Measurements from ENCODE around the gene TRANK1. TPM values are rescaled to one million over a fixed set of nuclear protein-coding genes. Genes with fewer than 3 reads are reported as not detected.

The TRANK1 gene
- total and polyA plus RNA-seq, 2 experiments from 2014 or later: 1.8 to 6.7 TPM

GRCh38 chr3:36941658-36942057 is 3.2 kb downstream of the TRANK1 start:
- no peak overlapping the region; the same call in 1 of the 2 replicates for H3K27ac Mint-ChIP-seq
- H3K4me1 Mint-ChIP-seq: peaks cover 23% of the 10 kb centered on the region
- no peak overlapping the region for H2AFZ ChIP-seq
- no peaks in the 10 kb centered on the region for H3K79me2 ChIP-seq (replicated peaks; ENCODE audit: insufficient read depth)
- no peak overlapping the region for H3K27ac ChIP-seq (ENCODE audit: low read depth)
- no peak overlapping the region for H3K4me2 ChIP-seq
- no peak overlapping the region for H3K4me3 ChIP-seq
- peaks cover 40% of the 10 kb centered on the region for H3K27me3 ChIP-seq (ENCODE audit: insufficient read depth)
- no peak for ATAC-seq
- no peak for DNase-seq (ENCODE audit: low spot score)
- peaks cover 3% of the 10 kb centered on the region; the same call in 2 of the 3 replicates for H3K36me3 Mint-ChIP-seq (ENCODE audit: low read depth)
- no peaks in the 10 kb centered on the region for H3K36me3 ChIP-seq (ENCODE audit: insufficient read depth)
- H3K4me1 ChIP-seq (ENCODE audit: insufficient read depth): peaks cover 17% of the 10 kb centered on the region
- TF ChIP-seq JUNB (IDR thresholded peaks at IDR 0.05; ENCODE audit: unreplicated experiment): no peak
- no peak for TF ChIP-seq CREB1 (CRISPR knock-in tag; IDR thresholded peaks at IDR 0.05; ENCODE audit: low read depth)
- TF ChIP-seq, protein P1, sequence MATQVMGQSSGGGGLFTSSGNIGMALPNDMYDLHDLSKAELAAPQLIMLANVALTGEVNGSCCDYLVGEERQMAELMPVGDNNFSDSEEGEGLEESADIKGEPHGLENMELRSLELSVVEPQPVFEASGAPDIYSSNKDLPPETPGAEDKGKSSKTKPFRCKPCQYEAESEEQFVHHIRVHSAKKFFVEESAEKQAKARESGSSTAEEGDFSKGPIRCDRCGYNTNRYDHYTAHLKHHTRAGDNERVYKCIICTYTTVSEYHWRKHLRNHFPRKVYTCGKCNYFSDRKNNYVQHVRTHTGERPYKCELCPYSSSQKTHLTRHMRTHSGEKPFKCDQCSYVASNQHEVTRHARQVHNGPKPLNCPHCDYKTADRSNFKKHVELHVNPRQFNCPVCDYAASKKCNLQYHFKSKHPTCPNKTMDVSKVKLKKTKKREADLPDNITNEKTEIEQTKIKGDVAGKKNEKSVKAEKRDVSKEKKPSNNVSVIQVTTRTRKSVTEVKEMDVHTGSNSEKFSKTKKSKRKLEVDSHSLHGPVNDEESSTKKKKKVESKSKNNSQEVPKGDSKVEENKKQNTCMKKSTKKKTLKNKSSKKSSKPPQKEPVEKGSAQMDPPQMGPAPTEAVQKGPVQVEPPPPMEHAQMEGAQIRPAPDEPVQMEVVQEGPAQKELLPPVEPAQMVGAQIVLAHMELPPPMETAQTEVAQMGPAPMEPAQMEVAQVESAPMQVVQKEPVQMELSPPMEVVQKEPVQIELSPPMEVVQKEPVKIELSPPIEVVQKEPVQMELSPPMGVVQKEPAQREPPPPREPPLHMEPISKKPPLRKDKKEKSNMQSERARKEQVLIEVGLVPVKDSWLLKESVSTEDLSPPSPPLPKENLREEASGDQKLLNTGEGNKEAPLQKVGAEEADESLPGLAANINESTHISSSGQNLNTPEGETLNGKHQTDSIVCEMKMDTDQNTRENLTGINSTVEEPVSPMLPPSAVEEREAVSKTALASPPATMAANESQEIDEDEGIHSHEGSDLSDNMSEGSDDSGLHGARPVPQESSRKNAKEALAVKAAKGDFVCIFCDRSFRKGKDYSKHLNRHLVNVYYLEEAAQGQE (IDR thresholded peaks at IDR 0.05; ENCODE audit: unreplicated experiment): no peak
- TF ChIP-seq STAT1 (IDR thresholded peaks at IDR 0.05; ENCODE audit: unreplicated experiment): no peak
- no peak for TF ChIP-seq ZNF114 (CRISPR knock-in tag; IDR thresholded peaks at IDR 0.05)
- TF ChIP-seq EZH2 (IDR thresholded peaks at IDR 0.05; ENCODE audit: low read depth, unreplicated experiment): no peak
- TF ChIP-seq NANOG (IDR thresholded peaks at IDR 0.05; ENCODE audit: borderline replicate concordance): no peak
- no peak for TF ChIP-seq EZH2phosphoT487 (IDR thresholded peaks at IDR 0.05; ENCODE audit: unreplicated experiment)
- TF ChIP-seq ZNF462 (CRISPR knock-in tag; IDR thresholded peaks at IDR 0.05): no peak
- H3K27me3 Mint-ChIP-seq (ENCODE audit: insufficient read depth, low read depth, poor library complexity): peaks cover 32% of the 10 kb centered on the region
- H3K9me3 Mint-ChIP-seq: peaks cover 5% of the 10 kb centered on the region; the same call in 2 of the 3 replicates
- no peaks in the 10 kb centered on the region for H3F3A ChIP-seq (replicated peaks; ENCODE audit: low read depth)
- no peak overlapping the region for H3K4me3 Mint-ChIP-seq
- H3K9me2 ChIP-seq (ENCODE audit: insufficient read depth): no peaks in the 10 kb centered on the region
- H4K20me1 ChIP-seq (replicated peaks; ENCODE audit: insufficient read depth): no peaks in the 10 kb centered on the region
